GM12873 (cell line): ENCODE measurements around the gene PPP2R5E.

Experiments
- TF ChIP-seq, protein P1 (sequence below): IDR thresholded peaks from 2 replicates; pipeline ENCODE4 v1.5.1; 2012; ENCODE audit warnings: low read depth, mild to moderate bottlenecking, moderate library complexity, low read length, control low read depth; ENCODE audit not compliant: insufficient read depth; ENCODE audit errors: missing control alignments

The PPP2R5E gene

DNA sequence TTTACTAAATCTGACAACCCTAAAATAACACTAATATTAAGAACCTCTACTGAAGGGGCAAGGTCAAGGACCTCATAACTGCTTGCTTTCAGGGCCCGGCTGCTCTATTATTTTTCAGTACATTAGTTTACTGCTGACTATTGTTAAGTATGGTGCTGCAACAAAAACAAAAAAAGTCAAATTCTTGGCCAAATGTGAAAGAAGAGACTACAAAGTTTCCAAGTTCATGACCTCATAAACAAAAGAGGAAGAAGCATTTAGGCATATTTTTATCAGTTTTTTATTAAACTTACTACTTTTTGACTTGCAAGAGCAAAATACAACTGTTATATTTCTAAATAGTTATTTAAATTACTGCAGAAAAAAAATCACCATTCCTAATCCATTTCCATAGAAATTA lies 114.7 kb downstream of the PPP2R5E start:
- TF ChIP-seq, protein P1, sequence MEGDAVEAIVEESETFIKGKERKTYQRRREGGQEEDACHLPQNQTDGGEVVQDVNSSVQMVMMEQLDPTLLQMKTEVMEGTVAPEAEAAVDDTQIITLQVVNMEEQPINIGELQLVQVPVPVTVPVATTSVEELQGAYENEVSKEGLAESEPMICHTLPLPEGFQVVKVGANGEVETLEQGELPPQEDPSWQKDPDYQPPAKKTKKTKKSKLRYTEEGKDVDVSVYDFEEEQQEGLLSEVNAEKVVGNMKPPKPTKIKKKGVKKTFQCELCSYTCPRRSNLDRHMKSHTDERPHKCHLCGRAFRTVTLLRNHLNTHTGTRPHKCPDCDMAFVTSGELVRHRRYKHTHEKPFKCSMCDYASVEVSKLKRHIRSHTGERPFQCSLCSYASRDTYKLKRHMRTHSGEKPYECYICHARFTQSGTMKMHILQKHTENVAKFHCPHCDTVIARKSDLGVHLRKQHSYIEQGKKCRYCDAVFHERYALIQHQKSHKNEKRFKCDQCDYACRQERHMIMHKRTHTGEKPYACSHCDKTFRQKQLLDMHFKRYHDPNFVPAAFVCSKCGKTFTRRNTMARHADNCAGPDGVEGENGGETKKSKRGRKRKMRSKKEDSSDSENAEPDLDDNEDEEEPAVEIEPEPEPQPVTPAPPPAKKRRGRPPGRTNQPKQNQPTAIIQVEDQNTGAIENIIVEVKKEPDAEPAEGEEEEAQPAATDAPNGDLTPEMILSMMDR: no peak

DNA sequence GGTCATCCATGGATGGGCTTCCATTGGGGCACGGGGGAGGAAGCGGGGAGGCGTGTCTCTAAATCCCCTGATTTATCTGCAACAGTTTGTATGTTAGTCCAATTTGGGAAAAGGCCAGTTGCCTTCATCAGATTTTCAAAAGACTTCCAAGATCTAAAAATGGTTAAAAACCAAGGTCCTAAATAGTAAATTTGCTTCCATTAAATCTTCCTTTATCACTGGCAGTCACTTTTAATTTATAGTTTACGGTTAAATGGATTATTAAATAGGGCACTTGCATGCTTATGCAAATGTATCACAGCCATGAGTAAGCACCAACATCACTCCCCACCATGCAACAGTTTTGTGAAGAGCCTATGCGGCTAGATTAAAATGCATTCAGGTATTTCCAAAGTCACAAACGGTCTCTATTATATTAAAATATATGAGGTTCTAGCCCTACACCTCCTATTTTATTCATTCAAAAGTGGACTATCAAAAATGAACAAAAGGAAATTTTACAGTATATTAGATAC lies 116.3 kb downstream of the PPP2R5E start:
- TF ChIP-seq, protein P1: no peak

DNA sequence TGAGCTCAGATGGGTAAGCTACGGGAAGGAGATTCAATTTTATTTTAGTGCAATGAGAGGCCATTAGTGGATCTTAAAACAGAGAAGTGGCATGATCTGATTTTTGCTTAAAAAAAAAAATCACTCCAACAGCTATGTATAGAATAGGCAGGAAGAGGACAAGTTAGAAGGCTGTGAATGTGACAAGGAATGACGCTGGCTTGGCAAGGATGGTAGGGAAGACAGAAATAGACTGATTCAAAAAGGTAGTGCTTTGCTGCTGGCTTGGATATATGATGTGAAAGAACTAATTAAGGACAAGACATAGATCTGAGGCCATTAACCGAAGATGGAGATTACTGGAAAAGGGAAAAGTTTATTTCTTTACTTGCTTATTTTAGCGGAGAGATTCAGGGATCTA lies 119.3 kb downstream of the PPP2R5E start:
- TF ChIP-seq, protein P1: no peak

DNA sequence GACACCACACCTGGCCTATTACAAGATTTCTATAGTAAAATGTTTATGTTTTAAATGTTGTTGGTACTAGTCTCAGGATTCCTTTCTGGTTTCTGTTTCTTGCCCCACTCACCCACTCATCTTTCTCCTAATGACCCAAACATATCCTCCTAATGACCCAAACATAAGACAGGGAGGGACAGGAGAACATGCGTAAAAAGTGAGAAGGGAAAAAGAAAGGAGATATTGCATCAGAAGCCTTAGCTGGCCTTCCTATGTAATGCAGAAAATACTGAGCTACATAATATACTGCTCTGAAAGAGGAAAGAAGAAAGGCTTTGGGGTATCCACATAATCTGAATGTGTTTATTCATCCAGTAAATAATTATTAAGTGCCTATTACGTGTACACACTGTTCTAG lies 119.8 kb downstream of the PPP2R5E start:
- TF ChIP-seq, protein P1: no peak

DNA sequence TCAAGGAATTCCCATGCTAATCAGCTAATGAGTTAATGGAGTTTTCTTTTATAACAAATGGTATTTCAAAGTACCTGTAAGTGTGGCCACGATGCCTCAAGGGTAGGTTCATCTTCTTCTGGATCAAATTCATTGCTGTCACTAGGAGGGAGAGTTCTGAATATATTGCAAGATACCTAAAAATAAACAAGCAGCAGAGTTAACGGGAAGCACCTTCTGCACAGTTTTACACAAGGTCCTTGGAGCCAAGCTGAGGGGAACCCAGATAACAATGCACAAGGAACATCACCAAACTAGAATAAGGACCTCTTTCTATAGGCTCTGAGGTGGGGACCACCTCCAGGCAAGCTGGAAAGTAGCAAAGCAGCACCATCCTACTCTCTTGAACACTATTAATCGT lies 121.3 kb downstream of the PPP2R5E start:
- TF ChIP-seq, protein P1: no peak

DNA sequence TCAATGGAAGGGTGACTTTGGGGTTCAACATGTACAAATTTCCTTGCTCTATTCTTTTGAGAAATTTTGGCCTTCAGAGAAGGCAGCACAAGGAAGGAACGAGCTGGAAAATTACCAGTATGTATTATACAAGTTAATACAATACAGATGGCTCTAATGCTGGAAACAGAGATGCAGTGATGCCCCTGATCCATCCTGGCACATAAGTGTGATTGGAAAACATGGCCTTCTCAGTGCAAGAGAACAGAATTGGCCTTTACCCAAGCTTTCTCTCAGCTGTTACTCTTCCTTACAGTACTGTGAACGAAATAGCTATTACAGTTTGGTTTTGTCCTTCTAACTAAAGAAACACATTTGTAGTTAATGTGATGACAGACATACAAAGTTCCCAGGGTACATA lies 122.0 kb downstream of the PPP2R5E start:
- TF ChIP-seq, protein P1: no peak

DNA sequence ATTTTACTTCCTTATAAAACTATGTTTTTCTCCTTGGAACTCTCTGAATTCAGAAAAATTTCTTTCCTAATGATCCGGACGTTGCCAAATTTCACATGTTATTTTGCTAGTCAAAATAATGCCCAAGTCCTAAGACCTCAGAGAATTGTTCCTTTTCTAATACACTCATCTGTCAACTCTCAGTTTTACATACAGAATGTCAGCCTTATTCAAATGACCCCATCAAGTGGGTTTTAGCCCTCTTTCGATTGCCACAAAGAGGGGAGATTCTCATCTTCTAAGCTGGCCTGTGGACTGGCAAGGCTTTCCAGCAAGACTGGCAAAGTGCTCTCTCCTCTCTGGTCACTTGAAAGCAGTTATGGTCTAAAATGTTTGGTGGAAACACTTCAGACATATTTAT lies 125.2 kb downstream of the PPP2R5E start:
- TF ChIP-seq, protein P1: no peak

DNA sequence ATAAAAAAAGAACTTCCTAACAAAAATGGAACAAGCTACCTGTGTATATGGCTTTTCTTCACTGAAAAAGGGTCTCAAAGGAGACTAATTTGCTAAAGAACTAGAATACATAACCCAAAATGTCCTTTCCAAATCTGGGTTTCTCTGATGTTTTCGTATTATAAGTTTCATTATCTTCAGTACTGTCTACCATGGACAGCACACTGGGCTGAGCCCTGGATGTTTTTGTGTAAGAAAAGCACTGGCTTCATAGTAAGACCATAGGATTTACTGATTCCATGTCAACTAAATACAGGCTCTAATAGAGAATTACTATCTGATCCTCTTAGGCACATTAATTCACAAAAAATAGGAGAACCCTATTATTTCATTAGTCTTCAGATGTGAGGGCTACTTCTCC lies 130.2 kb downstream of the PPP2R5E start:
- TF ChIP-seq, protein P1: no peak
